ENCODE results near the gene IRF2.

Gene IRF2

DNA sequence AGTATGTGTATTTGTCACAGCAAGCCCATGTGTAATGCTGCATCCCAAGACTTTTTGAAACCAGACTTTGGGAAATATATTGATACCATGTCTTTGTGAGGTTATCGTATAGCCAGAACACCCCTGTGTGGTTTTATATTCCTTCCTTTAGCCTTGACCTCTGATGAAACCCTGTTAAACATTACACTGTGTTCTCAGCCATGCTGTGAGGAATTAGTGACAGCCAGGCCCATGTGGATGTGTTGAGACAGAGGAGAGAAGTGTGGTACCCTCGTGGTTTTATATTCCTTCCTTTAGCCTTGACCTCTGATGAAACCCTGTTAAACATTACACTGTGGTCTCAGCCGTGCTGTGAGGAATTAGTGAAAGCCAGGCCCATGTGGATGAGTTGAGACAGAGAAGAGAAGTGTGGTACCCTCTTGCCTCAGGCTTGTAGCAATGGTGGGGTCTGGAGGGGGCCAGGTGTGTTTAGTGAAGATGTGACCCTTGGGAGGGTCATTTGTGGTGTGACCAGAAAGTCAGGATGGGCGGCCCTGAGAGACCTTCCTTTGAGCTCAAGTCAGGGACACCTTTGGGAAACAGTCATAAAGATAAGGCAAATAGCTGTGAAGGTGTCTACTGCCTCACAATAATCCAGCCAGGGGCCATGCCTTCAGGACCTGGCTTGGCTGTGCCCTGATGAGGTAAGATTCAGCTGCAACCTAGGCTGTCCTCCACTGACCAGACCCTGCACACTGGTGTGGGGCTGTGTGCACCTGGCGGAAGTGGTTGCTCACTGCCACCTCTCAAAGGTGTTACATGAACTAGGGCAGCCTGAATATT is 110.0 kb downstream of the IRF2 start:
- no peak for TF ChIP-seq CTCF (IDR thresholded peaks at IDR 0.05; ENCODE audit: low read depth, low read length, missing control alignments)
- no peak overlapping the region for H3K4me3 ChIP-seq (replicated peaks; ENCODE audit: low read depth, low read length)
- no peak for DNase-seq (ENCODE audit: extremely low read depth, low read depth)

GRCh38 chr4:184363258-184363657 is 111.1 kb downstream of the IRF2 start:
- H3K4me3 ChIP-seq (replicated peaks; ENCODE audit: low read depth, low read length) = no peak overlapping the region
- no peak for DNase-seq (ENCODE audit: extremely low read depth, low read depth)
- no peak for TF ChIP-seq CTCF (IDR thresholded peaks at IDR 0.05; ENCODE audit: low read depth, low read length, missing control alignments)

- DNase-seq (ENCODE audit: extremely low read depth, low read depth) = no peak
- TF ChIP-seq CTCF (IDR thresholded peaks at IDR 0.05; ENCODE audit: low read depth, low read length, missing control alignments) = no peak
These were observed 112.0 kb downstream of the IRF2 start for GRCh38 chr4:184362396-184362795.

GRCh38 chr4:184361443-184361842 is 112.9 kb downstream of the IRF2 start:
- no peak for DNase-seq (ENCODE audit: extremely low read depth, low read depth)

More at GRCh38 chr4:184362396-184362795, 112.0 kb downstream of the IRF2 start:
- no peak overlapping the region for H3K4me3 ChIP-seq (replicated peaks; ENCODE audit: low read depth, low read length)

GRCh38 chr4:184359888-184360287 is 114.5 kb downstream of the IRF2 start:
- H3K4me3 ChIP-seq (replicated peaks; ENCODE audit: low read depth, low read length) = no peak overlapping the region
- TF ChIP-seq CTCF (IDR thresholded peaks at IDR 0.05; ENCODE audit: low read depth, low read length, missing control alignments) = no peak
- DNase-seq (ENCODE audit: extremely low read depth, low read depth) = no peak

More at GRCh38 chr4:184361443-184361842, 112.9 kb downstream of the IRF2 start:
- H3K4me3 ChIP-seq (replicated peaks; ENCODE audit: low read depth, low read length) = no peak overlapping the region
- TF ChIP-seq CTCF (IDR thresholded peaks at IDR 0.05; ENCODE audit: low read depth, low read length, missing control alignments) = no peak

- no peak for TF ChIP-seq CTCF (IDR thresholded peaks at IDR 0.05; ENCODE audit: low read depth, low read length, missing control alignments)
- H3K4me3 ChIP-seq (replicated peaks; ENCODE audit: low read depth, low read length) = no peak overlapping the region
- no peak for DNase-seq (ENCODE audit: extremely low read depth, low read depth)
These were observed 115.7 kb downstream of the IRF2 start for GRCh38 chr4:184358521-184359232.

All from HFF-Myc (cell line).